Measurements from ENCODE around the gene PAOX. TPM values are rescaled to one million over a fixed set of nuclear protein-coding genes. Genes with fewer than 3 reads are reported as not detected.

The PAOX gene
- total RNA-seq, 4 donors from 2014 or later: 7.1 to 14.5 (median 9.6) TPM

DNA sequence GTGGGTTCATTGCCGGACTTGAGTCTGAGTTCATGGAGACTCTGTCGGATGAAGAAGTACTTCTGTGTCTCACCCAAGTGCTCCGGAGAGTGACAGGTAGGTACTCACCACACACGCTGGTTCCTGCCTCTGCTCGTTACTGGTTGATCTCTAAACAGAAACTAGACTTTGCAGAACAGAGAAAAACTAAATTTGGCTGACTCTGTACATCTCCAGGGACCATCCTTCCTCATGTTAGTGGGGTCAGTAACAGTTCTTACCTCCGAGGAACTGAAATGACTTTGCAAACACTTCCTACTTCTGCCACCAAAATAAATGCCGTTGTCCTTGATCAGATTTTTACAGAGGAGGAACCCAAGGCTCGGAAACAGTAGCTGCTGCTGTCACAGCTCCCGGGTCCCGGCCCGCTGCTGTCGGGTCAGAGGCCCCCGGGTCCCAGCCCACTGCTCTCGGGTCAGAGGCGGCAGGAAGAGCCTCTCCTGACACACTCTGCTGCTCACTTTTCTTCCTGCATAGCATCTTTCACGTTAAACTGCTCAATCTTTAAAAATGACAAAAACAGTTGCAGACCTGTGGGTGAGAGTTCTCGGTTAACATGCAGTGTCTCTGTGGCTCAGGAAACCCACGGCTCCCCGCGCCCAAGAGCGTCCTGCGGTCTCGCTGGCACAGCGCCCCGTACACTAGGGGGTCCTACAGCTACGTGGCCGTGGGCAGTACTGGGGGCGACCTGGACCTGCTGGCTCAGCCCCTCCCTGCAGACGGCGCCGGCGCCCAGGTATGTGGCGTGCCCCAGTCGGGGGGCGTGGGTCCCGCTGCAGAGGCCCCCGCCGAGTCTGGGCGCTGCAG lies 10.1 kb downstream of the PAOX start:
- peaks cover 0 to 58% of the 10 kb centered on the region in 2 donors for H3K36me3 ChIP-seq
- H3K4me1 ChIP-seq: peaks cover 0 to 6% (median 0%) of the 10 kb centered on the region in 3 donors
- no peaks in the 10 kb centered on the region for H3K9me3 ChIP-seq
- no peak overlapping the region for H3K4me3 ChIP-seq
- H3K27me3 ChIP-seq: no peaks in the 10 kb centered on the region
- WGBS, 2 donors (ENCODE audit: low coverage in 1 of 2): 73 to 75% methylated on average over 6 to 7 of the region's 39 CpGs
- no peak for TF ChIP-seq POLR2AphosphoS5 (IDR thresholded peaks at IDR 0.05)
- TF ChIP-seq EP300 (IDR thresholded peaks at IDR 0.05): no peak
- no peak for ATAC-seq
- H3K27ac ChIP-seq: peak overlapping the region in 2 of 4 donors; percentile 5 to 9

DNA sequence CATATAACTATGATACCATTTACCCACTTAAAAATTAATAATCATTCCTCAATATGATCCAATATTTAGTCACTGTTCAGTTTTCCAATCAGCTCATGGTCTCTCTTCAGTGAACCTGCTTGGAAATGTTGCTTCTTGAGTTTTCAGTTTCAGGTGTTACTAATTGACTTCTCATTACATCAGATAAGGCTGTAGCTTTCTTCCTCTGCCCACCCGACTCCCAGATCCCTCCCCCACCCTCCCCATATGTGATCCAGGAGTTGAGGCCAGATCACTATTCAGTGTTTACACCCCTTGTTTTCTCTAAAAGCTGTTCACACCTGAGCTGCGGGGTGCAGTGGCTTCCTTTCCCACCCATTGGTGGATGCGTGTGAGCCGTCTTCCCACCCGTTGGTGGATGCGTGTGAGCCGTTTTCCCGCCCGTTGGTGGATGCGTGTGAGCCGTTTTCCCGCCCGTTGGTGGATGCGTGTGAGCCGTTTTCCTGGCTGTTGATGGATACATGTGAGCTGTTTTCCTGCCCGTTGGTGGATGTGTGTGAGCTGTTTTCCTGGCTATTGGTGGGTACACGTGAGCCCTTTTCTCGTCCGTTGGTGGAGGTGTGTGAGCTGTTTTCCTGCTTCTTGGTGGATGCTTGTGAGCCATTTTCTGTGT lies 11.7 kb downstream of the PAOX start:
- peaks cover 0 to 19% (median 7%) of the 10 kb centered on the region in 3 donors for H3K4me1 ChIP-seq
- ATAC-seq: no peak
- 79 to 90% methylated on average over 8 to 10 of the region's 19 CpGs for WGBS, 2 donors (ENCODE audit: low coverage in 1 of 2)
- H3K36me3 ChIP-seq: peaks cover 0 to 47% of the 10 kb centered on the region in 2 donors
- no peaks in the 10 kb centered on the region for H3K27me3 ChIP-seq
- H3K9me3 ChIP-seq: no peaks in the 10 kb centered on the region
- no peak overlapping the region for H3K4me3 ChIP-seq
- H3K27ac ChIP-seq: no peak overlapping the region
- TF ChIP-seq POLR2A (IDR thresholded peaks at IDR 0.05): no peak

DNA sequence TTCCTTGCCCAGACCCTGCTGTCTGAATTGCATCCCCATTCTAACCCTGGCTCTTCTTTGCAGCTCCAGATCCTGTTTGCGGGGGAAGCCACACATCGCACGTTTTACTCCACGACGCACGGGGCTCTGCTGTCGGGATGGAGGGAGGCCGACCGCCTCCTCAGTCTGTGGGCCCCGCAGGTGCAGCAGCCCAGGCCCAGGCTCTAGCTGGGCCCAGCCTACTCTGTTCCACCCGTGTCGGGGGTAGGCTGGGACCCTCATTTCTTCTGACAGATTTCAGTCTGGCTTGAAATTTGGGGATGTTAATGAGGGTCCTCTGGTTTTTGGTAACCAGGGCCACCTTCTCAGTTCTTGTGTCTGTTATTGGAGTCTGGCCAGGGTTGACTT lies 12.2 kb downstream of the PAOX start:
- Histone ChIP-seq H3K36me3 (peaks cover 0 to 52% of the 10 kb centered on the region in 2 donors), H3K27ac (no peak overlapping the region), H3K4me1 (peaks cover 0 to 24% (median 7%) of the 10 kb centered on the region in 3 donors), H3K4me3 (no peak overlapping the region), H3K27me3 (no peaks in the 10 kb centered on the region), H3K9me3 (no peaks in the 10 kb centered on the region)
- TF ChIP-seq EP300 (IDR thresholded peaks at IDR 0.05) (no peak), POLR2AphosphoS5 (IDR thresholded peaks at IDR 0.05) (no peak), POLR2A (IDR thresholded peaks at IDR 0.05) (no peak)
- TF ChIP-seq, protein P1, sequence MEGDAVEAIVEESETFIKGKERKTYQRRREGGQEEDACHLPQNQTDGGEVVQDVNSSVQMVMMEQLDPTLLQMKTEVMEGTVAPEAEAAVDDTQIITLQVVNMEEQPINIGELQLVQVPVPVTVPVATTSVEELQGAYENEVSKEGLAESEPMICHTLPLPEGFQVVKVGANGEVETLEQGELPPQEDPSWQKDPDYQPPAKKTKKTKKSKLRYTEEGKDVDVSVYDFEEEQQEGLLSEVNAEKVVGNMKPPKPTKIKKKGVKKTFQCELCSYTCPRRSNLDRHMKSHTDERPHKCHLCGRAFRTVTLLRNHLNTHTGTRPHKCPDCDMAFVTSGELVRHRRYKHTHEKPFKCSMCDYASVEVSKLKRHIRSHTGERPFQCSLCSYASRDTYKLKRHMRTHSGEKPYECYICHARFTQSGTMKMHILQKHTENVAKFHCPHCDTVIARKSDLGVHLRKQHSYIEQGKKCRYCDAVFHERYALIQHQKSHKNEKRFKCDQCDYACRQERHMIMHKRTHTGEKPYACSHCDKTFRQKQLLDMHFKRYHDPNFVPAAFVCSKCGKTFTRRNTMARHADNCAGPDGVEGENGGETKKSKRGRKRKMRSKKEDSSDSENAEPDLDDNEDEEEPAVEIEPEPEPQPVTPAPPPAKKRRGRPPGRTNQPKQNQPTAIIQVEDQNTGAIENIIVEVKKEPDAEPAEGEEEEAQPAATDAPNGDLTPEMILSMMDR (IDR thresholded peaks at IDR 0.05): no peak
- no CpG with 5 or more reads among the region's 12 CpGs for WGBS, 2 donors (ENCODE audit: low coverage in 1 of 2)
- ATAC-seq: no peak

DNA sequence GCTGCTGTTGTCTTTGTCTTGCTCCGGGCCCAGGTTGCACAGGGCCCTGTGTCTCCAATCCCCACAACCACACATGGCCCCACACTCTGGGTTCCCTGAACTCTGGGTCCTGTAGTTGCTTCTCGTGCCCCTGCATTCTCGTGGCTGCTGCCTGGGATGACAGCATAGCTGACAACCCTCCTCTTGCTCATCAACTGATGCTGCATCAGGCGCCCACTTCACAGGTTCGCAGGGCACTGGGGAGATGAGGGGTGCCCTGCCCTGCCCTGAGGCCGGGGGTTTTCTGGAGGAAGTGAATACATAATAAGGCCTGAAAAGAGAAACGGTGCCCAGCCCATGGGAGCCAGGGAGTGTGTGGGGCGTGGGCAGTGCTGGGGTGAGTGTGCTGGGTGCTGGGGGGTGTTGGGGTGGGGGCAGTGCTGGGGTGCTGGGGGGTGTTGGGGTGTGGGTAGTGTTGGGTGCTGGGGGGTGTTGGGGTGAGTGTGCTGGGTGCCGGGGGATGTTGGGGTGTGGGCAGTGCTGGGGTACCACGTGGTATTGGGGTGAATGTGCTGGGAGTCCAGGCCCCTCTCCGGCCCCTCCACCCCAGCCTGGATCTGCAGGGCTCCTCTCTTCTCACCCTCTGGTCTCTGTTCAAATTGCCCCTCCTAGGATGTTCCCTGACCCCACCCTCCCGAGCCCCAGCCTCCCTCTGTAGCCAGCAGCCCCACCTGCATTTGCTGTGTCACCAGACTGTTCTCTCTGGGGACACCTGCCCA lies 12.9 kb downstream of the PAOX start:
- ATAC-seq: no peak
- 90 to 100% methylated on average over 1 to 3 of the region's 12 CpGs for WGBS, 2 donors (ENCODE audit: low coverage in 1 of 2)
- TF ChIP-seq, protein P1 (IDR thresholded peaks at IDR 0.05): no peak
- TF ChIP-seq EP300 (IDR thresholded peaks at IDR 0.05) (no peak), POLR2AphosphoS5 (IDR thresholded peaks at IDR 0.05) (no peak), POLR2A (IDR thresholded peaks at IDR 0.05) (no peak)
- peaks cover 0 to 57% of the 10 kb centered on the region in 2 donors for H3K36me3 ChIP-seq
- H3K9me3 ChIP-seq: no peaks in the 10 kb centered on the region
- H3K4me1 ChIP-seq: peaks cover 0 to 25% (median 7%) of the 10 kb centered on the region in 3 donors
- H3K27ac ChIP-seq: no peak overlapping the region
- H3K4me3 ChIP-seq: no peak overlapping the region
- H3K27me3 ChIP-seq: no peaks in the 10 kb centered on the region

DNA sequence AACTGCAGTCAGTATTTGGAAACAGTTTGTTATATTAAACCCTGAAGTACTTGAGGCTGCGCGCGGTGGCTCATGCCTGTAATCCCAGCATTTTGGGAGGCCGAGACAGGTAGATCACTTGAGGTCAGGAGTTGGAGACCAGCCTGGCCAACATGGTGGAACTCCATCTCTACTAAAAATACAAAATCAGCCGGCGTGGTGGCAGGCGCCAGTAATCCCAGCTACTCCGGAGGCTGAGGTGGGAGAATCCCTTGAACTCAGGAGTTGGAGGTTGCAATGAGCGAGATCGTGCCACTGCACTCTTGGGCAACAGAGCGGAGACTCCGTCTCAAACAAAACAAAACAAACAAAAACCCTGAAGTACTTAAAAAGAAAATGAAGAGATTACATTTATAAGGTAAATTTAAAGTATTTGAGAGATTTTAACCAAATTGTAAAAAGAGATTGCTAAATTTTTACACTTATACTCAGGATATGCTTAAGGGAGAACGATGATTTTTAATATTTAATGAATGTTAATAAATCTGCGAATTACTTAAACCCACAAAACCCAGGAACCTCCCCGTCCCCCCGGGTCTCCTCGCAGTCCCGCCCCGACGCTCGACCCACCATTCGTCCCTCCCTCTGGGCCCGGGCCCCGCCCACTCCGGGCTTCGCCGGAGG lies 14.5 kb downstream of the PAOX start:
- Histone ChIP-seq H3K9me3 (no peaks in the 10 kb centered on the region), H3K27ac (peak overlapping the region in 3 of 4 donors; percentile 78 to 90 (median 88)), H3K4me3 (peak overlapping the region; percentile 66 to 77), H3K27me3 (no peaks in the 10 kb centered on the region), H3K4me1 (peaks cover 0 to 25% (median 7%) of the 10 kb centered on the region in 3 donors), H3K36me3 (peaks cover 0 to 60% of the 10 kb centered on the region in 2 donors)
- no peak for ATAC-seq
- TF ChIP-seq POLR2A (IDR thresholded peaks at IDR 0.05): no peak
- WGBS, 2 donors (ENCODE audit: low coverage in 1 of 2): 40 to 42% methylated on average over 16 to 17 of the region's 27 CpGs
